Subcutaneous adipose tissue (tissue), 4 donors: ENCODE data around the gene CCDC122. TPM values are rescaled to one million over a fixed set of nuclear protein-coding genes. Genes with fewer than 3 reads are reported as not detected.

Experiments
- total RNA-seq, 4 donors: library from RNA; depleted of rRNA; stranded (reverse); fragments of >200 nt; gene quantifications; one replicate each; pipeline ENCODE4 v1.1.0, GENCODE V29; 2016
- TF ChIP-seq, protein P1 (sequence below): fragments of 450-650 bp; IDR thresholded peaks from one replicate; pipeline ENCODE4 v1.5.1; 2016; ENCODE audit warnings: low read depth, mild to moderate bottlenecking, control low read depth, antibody characterized with exemption, moderate library complexity

CCDC122 gene
- total RNA-seq, 4 donors from 2014 or later, result 0.19 to 5.3 (median 2.9) TPM

DNA sequence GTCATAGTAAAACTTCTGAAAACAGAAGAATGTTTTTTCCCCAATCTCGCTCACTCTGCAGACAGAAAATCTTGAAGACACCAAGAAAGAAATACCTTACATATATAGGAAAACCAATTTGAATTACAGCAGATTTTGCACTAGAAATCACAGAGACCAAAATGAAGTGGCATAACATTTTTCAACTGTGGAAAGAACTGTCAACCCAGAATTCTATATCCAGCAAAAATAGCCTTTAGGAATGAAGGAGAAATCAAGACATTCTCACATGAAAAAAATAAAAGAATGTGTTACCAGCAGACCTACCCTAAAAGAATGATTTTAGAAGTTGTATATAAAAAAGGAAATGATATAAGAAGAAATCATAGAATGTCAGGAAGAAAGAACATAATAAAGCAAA is 28.7 kb downstream of the CCDC122 start:
- TF ChIP-seq, protein P1, sequence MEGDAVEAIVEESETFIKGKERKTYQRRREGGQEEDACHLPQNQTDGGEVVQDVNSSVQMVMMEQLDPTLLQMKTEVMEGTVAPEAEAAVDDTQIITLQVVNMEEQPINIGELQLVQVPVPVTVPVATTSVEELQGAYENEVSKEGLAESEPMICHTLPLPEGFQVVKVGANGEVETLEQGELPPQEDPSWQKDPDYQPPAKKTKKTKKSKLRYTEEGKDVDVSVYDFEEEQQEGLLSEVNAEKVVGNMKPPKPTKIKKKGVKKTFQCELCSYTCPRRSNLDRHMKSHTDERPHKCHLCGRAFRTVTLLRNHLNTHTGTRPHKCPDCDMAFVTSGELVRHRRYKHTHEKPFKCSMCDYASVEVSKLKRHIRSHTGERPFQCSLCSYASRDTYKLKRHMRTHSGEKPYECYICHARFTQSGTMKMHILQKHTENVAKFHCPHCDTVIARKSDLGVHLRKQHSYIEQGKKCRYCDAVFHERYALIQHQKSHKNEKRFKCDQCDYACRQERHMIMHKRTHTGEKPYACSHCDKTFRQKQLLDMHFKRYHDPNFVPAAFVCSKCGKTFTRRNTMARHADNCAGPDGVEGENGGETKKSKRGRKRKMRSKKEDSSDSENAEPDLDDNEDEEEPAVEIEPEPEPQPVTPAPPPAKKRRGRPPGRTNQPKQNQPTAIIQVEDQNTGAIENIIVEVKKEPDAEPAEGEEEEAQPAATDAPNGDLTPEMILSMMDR, result no peak

DNA sequence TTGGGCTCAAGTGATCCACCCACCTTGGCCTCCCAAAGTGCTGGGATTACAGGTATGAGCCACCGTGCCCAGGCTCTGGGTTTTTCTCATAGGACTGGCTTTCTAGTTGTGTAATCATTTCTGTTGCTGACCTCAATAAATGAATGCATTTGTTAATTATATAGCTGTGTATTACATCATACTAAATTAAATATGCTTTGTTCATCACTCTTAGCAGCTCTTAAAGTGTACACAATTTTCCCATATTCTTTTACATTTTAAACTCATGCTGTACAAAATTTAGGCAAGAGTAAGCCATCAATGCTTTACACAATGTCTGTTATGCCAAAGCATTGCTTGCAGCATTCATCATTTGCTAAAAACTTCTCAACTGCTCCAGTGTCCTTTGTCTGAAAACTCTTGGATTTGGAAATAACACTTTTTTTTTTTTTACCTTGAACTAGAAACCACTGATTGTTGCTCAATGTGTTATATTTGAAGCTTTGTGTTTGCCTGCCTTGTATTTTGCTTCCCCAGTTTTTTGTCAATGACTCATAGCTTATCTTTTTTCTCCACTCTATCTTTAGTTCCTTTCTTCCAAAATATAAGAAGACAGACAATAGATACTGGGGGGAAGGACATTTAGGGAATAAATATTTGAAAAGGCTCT is 31.4 kb downstream of the CCDC122 start:
- TF ChIP-seq, protein P1, result no peak

DNA sequence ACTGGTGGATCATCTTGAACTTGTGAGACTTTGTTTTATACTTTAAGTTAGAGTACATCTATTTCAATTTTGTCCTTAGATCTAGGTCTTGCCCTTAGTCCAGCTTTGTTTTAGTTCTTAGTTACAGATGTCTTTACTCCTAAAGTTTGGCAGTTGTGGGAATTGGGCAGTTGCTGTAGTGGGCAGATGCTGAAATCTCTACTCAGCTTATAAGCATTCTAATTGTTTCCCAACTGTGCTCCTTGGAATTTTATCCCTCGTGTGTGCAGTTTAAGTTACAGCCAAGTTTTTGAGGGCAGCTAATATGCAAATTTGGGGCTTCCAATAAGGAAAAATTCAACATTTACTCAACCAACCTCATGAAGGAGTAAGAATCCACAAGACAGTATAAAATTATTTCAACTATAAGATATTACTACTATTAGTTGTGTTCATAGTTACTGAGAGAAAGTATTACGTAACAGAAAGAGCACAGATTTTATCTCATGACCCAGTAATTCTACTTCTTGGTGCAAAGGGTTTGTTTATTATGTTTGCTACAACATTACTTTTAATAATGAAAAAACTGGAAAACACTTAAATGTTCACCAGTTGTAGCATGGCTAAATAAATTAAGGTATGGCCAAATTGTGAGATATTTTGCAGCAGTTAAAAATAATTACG is 32.9 kb downstream of the CCDC122 start:
- TF ChIP-seq, protein P1, result no peak

DNA sequence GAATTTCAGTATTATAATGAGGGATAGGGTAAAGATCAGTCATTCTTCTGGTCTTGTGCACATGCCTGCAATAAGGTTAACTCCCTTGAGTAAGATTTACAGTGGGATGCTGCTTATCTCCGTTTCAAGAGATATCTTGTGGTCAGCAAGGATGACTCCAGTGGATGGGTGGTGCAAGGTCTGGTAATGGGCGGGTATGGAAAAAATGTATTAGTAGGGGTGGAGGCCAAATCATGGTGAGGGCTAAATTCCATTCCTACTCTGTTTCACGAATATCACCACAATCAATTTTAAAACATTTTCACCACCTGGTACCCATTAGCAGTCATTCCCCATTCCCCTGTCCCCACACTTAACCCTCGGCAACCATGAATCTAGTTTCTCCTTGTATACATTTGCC is 40.6 kb downstream of the CCDC122 start:
- TF ChIP-seq, protein P1, result no peak

DNA sequence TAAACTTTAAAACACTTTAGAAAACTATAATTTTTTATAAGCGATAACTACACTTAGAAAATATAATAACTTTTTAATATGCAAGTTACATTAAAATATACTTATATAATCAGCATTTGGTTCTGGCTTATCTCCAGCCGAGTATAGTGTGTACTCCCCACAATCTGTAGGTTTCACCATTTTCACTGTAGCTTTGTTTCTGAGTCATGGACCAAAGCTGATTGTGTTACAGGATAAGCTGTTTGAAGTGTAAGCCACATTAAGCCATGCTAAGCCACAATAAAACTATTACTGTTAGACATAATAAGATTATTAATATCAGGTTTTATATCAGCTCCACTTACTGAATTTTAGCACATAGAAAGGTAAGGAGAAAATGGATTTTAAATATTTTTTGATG is 43.8 kb downstream of the CCDC122 start:
- TF ChIP-seq, protein P1, result no peak

DNA sequence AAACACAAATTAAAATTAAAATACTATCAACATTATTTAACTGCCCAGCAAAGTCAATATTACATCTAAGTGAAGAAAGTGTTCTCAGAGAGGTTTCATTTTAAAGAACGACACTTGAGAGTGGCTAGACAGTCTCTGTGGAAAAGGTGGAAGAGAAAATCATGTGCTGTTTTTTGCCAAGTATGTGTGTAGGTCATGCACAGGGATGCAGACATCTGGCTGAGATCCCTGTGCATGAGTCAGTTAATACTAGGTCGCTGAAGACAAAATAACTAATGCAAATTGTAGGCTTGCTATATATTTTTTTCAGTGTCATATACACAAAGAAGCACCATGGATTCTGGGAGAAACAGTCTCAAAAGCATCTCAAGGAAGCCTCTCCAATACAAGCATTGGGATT is 48.5 kb downstream of the CCDC122 start:
- TF ChIP-seq, protein P1, result no peak

DNA sequence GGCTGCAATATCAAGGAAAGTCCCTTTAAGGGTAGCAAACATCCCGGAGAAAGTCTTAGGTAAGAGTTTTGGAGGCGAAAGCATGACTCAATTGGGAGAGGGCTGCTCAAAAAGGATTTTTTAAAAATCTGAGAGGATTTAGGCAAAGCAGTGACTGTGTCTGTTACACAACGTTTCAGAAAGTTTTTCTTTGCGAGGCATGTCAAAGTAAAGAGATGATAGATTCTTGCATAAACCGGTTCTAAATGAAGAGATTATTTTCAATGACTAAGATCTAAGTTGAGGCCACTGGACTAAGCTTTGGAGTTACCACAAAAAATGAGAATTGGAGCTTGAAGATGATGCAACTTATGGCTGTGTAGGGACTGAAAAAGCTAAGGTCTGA is 49.1 kb downstream of the CCDC122 start:
- TF ChIP-seq, protein P1, result no peak
